ENCODE results near the gene C3orf85.
"Not testable (repeated sequence)": the region's sequence is repeated elsewhere in the genome, so short reads cannot be mapped to it uniquely, and the experiment has no call there.

Gene C3orf85, protein sequence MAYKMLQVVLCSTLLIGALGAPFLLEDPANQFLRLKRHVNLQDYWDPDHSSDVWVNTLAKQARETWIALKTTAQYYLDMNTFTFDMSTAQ

DNA sequence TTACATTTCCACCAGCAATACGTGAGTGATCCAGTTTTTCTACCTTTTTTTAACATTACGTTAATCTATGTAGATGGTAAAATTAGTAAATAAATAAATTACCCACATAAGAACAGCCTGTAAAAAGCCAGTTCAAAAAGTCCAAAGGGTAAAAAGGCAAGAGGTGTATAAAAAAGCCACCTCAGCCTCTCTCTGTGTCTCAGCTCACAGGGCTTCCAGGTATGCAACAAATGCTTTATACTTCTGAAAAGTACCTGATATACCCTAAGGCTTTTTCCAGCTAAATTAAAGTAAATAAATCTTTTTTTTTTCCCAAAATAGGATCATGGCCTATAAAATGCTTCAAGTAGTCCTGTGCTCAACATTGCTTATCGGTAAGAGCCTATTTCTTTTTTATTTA is at the start of gene C3orf85:
C3orf85 (plus strand) TSS at position 197 of the 400 bp plus-strand sequence; CDS start at position 326, 129 bp downstream.
- no peak for DNase-seq (ENCODE audit: low read depth in 2 of 2)

DNA sequence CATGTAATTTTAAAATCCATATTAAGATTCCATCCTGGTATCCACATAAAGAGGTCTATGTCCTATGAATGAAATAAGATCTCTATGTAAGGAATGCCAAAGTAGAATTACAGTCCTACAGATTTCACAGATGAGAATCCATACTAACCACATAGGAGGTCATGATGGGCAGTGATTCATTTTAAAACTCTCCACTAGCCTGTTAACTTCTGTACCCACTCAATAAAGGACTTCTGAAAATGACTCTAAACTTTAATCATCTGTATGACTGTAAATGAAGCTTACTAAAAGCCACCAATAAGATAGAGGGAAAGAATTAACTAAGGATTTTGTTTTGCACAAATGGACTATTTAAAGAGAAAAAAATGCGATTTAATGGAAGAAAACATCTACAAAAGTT is 47.3 kb upstream of the C3orf85 start:
- no peak for DNase-seq (ENCODE audit: low read depth in 2 of 2)

DNA sequence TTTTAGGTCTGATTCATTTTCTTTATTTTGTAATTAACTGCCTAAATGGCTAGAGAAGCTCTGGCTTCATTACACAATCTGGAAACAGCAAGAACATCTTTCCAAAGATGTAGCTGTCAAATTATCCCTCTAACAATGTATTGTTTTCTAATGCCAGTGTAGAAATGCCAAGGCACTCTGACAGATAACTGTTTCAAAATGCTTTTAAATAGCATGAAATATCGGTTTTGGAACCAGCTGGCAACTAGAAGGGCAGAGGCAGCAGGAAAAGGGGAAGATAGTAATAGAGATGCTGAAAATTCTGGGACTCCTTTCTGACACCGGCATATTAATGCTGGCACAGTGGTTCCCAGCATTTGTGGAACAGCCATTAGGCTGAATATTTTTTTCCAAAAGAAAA is 44.7 kb upstream of the C3orf85 start:
- no peak for DNase-seq (ENCODE audit: low read depth in 2 of 2)

DNA sequence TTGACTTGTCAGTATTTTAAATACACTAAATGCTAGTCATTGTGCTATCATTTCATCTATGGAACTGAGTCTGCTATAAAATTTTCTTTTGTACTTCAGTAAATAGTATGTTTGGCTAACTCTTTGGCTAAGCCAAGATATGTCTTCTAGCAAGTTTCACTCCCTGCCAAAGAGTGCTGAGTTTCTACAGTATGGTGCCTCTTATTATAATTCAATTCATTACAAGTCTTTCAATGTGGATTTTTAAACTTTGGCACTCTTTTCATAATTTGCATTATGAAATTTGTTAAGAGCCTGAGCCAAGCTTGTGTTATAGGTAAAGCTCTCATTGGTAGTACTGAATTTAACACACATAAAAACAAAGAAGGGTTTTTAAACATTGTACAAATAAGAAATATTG is 43.0 kb upstream of the C3orf85 start:
- DNase-seq (ENCODE audit: low read depth in 2 of 2), result no peak

DNA sequence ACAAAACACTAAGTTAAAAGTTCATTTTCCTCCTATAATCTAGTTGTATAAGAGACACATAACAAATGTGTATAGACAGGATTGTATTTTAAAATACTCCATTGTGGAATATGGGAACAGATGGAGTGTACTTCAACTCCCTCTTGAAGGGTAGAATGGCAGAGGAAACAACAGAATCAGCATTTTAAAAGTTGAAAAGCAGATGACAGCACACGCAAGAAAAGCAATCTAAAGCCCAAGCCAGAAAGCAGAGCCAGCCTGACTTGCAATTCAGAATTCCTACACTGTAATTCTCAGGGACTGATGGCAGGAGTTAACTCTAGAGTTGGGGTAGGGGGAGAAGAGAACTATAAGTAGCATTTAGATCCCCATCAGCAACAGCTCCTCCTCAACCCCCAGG is 41.4 kb upstream of the C3orf85 start:
- DNase-seq (ENCODE audit: low read depth in 2 of 2), result no peak

DNA sequence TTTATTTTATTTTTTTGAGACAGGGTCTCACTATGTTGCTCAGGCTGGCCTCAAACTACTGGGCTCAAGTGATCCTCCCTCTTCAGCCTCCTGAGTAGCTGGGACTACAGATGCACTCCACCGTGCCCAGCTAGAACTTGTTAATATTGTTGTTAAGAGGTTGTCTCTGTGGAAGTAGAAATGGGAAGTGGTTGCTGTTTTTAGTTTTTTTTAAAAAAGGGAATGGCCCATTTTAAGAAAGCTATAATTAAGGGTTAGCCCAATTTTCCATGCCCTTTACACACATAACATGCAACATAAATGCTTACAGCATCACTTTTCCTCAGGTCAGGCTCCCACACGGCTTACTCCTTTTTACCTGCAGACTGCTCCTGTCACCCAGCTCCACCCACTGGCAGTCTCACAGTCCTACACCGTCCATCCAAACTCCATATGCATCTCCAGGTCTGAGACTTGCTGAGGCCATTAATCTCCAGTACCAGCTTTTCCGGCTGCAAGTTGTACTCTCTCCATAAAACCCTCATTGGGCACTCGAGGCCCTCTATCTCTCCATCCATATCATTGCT is 38.4 kb upstream of the C3orf85 start:
- DNase-seq (ENCODE audit: low read depth in 2 of 2), result no peak

DNA sequence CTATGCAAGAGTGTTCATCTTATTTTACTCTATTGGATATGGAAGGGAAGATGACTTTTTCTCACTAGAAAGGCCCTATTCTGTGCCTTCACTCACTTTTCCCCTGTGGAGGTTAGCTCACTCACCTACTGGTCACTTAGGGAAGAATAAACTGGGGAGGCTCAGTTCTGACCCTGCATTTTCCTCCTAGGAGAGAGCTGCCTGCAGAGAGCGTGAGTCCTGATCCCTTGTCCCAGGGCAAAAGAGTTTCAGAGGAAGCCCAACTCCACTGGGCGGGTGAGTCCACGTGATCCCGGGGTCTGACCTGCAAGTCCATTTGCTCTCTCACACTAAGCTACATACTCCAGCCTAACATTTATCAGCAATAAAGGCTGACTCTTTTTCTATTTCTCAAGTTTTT is 26.9 kb upstream of the C3orf85 start:
- DNase-seq (ENCODE audit: low read depth in 2 of 2), result no peak

DNA sequence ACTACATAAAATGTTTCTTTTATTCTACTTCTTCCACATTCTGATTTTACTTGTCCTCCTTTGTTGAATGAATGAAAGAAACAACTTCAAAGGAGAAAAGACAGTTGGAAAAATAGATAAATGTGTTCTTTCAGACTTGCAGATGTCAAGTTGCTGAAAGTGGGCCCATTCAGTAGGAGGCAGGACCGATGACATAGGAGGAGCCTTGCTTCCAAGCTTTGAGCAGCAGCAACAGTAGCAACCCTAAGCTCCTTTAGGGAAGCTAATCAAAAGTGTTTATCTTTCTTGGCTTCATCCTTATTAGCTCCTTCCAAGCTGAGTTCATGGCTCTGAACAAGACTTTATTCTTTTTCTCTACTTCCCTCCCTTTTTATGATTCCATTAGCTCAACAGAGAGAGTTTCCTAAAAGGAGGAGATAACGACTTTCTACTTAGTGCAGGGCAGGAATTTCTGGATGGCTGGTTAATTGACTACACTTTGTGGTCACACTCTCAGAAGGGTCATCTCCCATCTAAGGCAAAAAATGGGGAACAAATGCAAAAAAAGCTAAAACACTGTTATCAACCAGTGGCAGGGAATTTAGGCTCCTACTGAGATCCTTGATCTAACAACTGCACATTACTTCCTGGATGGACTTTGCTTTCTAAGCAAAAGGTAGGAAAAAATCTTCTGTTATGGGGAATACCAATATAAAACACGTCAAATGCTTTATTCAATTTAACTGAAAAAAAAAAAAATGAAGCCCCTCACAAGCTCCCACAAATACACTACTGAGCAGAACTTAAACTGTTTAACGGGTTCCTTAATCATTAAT is 23.4 kb upstream of the C3orf85 start:
- no peak for DNase-seq (ENCODE audit: low read depth in 2 of 2)

DNA sequence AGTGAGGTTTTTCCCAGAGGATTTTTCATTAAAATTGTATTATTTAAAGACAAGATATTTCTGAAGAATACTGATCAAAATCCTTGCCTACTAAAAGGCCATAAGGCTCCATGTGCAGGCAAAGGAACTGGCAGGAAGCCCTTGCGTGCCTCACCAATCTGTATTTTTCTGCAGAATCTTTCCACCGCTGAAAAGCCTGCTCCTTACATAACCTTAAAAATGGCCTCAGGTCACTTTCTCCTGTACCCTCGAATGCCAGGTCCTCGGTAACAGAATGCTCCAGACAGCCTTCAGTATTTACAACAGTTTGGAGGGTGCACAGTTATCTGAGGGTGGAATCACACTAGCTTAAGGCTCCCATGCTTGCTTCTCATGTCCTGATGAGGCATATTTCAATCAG is 21.8 kb upstream of the C3orf85 start:
- DNase-seq (ENCODE audit: low read depth in 2 of 2), result no peak

DNA sequence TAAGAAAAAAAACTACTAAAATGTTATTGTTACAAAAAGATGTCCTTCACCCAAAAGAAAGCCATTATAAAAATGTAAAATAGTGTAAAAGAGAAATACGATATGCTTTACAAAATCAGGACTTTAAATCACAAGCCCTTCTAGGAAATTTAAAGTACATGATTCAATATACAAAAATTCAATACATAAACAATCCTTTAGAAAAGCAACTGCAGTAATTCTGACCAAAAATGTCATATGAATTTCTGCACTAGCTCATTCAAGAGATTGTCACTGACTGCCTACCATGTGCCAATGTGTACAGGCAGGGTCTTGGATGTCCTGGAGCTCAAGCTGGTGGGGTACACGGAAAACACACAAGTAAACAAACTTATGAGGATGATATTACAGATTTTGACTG is 21.1 kb upstream of the C3orf85 start:
- DNase-seq (ENCODE audit: low read depth in 2 of 2), result no peak

DNA sequence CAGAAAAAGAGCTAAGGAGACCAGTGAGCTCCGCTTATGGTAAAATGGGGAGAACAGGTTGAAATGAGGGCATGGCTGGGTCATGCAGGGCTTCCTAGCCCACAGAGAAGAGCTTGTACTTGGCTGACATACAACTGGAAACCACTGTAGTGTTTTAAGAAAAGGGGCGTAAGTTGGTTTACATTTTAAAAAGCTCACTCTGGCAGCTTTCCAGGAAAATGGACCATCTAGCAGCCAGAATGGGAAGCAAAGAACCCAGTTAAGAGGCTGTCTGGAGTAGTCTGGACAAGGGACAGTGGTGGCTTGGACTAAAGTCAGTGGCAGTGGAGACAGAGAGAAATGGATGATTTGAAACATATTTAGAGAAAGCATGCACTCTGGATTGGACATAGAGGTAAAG is 20.5 kb upstream of the C3orf85 start:
- DNase-seq (ENCODE audit: low read depth in 2 of 2), result no peak

DNA sequence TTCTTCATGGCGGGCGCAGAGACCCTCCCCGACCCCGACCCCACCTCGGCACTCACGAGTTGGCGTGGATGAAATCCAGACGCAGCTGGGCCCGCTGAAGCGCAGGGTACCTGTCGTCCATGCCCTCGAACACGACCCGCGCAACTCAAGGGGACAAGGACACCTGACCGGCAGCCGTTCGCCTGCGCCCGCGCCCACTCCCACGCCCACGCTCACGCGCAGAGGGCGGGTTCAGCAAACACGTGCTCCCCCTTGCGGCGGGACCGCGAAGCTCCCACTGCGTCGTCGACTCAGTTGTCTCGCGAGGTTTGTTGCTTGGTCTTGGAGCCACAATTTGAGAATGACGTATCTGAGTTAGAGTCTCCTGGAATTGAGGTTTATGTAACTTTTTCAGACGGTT is 18.6 kb upstream of the C3orf85 start, which contains the start of gene MORC1:
MORC1 (minus strand) TSS at position 196 of the 400 bp plus-strand sequence; CDS start at position 121, 75 bp downstream.
- DNase-seq (ENCODE audit: low read depth in 2 of 2), result no peak

DNA sequence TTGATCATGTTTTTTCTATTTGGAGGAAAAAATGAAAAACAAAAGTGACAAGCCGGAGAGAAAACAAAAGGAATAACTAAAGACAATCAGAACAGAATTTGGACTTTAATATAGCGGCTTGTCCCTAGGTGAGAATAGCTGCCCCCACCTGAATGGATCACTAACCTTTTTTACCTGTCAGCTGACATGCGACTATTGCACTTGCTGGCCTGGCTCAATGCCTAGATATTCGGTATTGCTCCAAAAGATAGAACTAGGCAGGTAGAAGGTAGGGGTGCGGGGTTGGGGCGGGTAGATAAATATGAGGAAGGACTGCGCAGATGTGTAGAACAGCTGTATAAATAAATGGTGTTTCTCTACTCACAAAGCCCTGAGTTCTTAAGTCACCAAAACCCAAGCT is 17.9 kb upstream of the C3orf85 start:
- DNase-seq (ENCODE audit: low read depth in 2 of 2), result no peak

DNA sequence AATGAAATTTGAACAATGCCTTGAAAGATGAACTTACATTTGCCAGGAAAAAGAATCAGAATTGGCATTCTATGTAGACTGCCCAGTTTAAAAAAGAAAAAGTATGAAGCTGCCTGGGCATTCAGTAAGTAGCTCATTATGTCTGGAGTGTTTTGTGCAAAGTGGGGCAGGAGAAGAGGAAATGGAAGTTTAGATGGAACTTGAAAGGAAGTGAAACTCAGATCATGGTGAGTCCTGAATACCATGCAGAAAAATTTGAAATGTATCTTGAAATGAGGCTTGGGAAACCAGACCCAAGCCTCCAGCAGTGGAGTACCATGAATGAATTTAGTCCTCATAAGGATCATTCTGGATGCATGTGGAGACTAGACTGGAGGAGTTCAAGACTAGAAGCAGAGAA is 13.8 kb upstream of the C3orf85 start:
- DNase-seq (ENCODE audit: low read depth in 2 of 2), result no peak

DNA sequence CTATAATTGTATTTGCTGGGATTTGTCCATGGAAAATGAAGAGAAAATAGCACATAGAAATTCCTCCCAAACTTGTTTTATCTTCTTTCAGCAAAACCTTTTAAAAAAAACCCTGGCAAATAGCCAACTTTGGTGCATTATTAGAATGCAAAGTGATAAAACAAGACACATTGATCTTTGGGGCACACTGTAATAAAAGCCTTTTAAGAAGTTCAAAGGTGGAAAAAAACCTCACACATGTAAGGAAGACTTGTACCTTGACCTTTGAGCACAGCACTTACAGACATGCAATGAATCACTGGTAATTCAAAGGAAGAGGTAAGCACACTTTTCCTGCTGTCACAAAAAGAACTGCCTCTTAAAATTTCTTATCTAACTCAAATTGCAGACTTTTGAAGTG is 10.6 kb upstream of the C3orf85 start:
- DNase-seq (ENCODE audit: low read depth in 2 of 2), result no peak

DNA sequence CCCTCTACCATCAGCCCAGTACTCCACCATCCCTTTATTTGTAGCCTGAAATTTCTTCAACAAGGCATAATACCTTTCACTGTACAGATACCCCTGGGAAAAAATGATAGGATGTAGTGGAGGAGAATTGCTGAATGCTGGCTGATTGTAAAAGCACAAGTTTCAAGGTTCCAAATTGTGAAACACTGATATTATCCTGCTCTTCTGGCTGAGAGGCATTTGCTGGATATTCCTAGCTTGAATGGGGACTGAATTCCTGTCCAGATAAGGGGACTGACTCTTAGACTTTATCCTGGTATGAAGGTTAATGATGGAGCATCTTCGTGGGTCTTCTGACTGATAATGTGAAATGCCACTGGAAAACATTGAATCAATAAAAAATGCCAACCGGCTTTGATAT is 9.0 kb upstream of the C3orf85 start:
- DNase-seq (ENCODE audit: low read depth in 2 of 2), result no peak

DNA sequence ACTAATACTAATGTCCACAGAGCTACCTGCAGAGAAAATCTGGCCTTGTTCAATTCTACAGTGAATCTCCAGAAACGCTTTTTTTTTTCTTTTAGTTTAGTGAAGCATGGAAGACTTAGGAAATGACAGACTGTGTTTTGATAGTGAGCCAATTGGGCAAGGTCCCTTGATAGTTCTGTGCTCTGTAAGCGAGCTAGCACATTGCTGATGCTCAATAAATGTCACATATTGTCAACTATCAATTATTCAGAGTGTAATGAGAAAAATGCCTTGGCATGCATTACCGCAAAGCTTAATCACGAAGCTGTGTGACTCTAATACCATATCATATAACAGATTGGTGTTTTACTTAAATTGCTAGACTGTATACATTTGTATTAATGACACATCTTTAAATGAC is 5.2 kb upstream of the C3orf85 start:
- no peak for DNase-seq (ENCODE audit: low read depth in 2 of 2)

DNA sequence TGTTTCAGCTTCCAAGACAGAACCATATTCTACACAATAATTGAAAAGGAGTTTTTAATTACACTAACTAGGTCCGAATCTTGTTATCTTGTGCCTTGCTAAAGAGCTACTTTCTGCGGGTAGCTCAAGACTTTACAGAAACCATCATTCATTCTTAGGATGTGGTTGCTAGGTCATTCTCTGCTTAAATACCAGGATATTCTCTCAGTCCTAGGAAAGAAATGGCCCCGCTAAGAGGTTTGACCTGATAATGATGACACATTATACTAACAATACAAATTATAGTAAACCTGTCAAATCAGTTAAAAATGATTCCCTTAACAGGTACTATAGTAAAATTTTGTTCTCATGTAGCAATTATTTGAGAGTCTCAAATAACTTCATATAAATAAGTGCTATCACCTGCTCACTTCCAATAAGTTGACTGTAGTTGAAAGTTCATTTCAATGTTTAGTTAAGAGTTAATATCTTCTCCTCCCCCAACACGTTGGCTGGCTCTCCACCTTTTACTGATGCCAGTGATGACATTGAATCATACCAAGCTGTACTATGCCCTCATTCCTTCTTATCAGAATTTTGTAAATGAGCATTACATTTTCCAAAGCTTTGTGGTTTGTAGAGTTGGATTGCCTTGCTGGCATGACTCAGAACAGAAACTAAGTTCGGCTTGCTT is 3.6 kb upstream of the C3orf85 start:
- no peak for DNase-seq (ENCODE audit: low read depth in 2 of 2)

DNA sequence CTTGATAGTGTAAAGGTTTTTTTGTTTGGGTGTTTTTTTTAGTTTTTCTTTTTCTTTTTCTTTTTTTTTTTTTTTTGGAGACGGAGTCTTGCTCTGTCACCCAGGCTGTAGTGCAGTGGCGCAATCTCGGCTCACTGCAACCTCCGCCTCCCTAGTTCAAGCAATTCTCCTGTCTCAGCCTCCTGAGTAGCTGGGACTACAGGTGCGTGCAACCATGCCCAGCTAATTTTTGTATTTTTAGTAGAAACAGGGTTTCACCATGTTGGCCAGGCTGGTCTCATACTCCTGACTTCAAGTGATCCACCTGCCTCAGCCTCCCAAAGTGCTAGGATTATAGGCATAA is 3.1 kb upstream of the C3orf85 start:
- DNase-seq (ENCODE audit: low read depth in 2 of 2), result not testable (repeated sequence)

DNA sequence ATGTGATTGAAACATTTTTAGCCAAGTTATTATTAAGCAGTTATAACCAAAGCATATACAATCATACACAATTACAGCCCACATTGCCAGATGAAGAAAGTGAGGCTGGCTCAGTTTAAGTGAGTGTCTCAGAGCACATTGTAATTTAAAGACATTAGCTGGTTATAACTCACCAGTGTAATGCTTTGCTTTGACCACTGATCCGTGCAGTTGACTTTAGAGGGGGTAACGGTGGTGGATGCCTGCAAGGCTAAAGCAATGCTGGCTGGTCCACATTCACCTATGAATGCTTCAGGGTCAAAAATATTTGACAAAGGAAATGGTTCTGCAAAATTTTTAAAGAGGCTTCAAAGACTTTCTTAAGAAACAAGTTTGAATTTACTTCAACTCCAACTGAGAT is 1.2 kb downstream of the C3orf85 start:
- DNase-seq (ENCODE audit: low read depth in 2 of 2), result no peak

DNA sequence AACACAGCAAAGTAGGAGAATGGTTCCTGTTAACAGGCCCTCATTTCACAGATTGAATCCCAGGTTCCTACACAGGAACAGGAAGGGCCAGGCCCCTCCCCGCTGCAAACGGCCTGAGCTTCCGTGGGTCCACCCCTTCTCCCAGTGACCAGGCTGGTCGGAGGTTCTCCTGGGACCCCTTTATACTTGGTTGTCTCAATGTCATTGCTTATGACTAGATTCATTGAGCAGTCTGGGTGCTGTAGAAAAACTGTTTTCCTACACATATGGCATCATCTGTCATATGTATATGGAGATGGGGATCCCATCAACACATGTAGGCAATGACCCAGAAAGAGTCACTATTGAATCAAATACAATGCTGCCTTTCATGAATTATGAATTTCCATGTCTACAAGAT is 3.8 kb downstream of the C3orf85 start:
- no peak for DNase-seq (ENCODE audit: low read depth in 2 of 2)

DNA sequence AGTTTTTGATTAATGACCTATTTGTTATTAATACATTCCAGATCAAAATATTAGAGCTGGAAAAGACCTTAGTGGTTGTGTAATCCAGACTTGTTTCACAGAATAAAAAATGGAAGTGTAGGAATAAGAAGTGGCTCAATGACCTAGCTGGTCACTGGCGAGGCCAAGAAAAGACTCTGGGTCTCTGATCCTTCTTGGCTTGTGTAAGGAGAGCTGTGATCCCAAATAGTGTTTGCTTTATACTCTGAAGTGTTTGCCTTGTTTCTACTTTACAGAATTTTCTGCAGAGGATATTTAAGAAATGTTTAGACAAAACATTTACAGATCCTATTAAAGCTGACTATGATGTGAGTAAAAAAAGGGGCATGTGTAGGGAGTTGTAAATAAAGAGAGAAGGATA is 7.1 kb downstream of the C3orf85 start:
- DNase-seq (ENCODE audit: low read depth in 2 of 2), result no peak

DNA sequence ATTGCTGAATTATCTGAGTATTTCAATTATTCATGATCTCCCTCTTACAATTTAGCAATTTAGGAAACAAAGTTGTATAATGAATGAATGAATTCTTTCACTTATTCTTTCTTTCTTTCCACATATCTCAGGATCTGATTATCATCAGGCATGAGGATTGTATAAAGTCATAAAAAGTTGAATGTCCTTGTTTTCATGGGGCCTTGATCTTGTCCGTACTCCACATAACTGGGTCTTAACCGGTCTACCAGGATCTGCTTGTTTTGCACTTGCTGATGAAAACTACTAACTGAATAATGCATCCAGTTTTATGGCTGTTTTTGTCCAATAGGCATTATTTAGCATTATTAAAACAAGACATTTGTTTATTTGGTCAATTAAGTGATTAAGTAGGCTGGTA is 12.6 kb downstream of the C3orf85 start:
- DNase-seq (ENCODE audit: low read depth in 2 of 2), result no peak

Measured in stimulated activated CD4-positive, alpha-beta T cell treated with anti-CD3 and anti-CD28 coated beads, Interleukin-1b, Interleukin-23, amount 100 ng/mL, for 4 hours (primary cell).